HL-60 (cell line): Measurements from ENCODE around the gene MTMR3.
"Not testable (repeated sequence)": the region's sequence is repeated elsewhere in the genome, so short reads cannot be mapped to it uniquely, and the experiment has no call there.

Experiments used
- DNase-seq, 2 experiments: peaks; one replicate each; pipeline ENCODE4 v3.0.0-alpha.2; 2010 to 2020; ENCODE audit warnings: low read depth in 1 of 2, low spot score in 1 of 2
- H3K27ac ChIP-seq: fragments of 250-450 bp; sonication (Bioruptor Pico); replicated peaks from 2 replicates; pipeline ENCODE4 v1.5.1; 2020; ENCODE audit warnings: mild to moderate bottlenecking, moderate library complexity
- H3K27me3 ChIP-seq: fragments of 250-450 bp; sonication (Bioruptor Pico); 2 replicates; pipeline ENCODE4 v1.5.1; 2021; ENCODE audit warnings: mild to moderate bottlenecking, moderate library complexity; ENCODE audit not compliant: insufficient read depth, poor library complexity, severe bottlenecking
- H3K4me3 ChIP-seq: replicated peaks from 2 replicates; pipeline ENCODE4 v1.5.1; 2011; ENCODE audit warnings: mild to moderate bottlenecking, control low read depth, low read length; ENCODE audit not compliant: insufficient read depth
- GABPA ChIP-seq: IDR thresholded peaks from 2 replicates; pipeline ENCODE4 v1.6.1; 2012; ENCODE audit warnings: low read depth
- POLR2AphosphoS5 ChIP-seq: IDR thresholded peaks from 2 replicates; pipeline ENCODE4 v1.6.1; 2012; ENCODE audit warnings: low read depth
- SPI1 ChIP-seq: IDR thresholded peaks from 2 replicates; pipeline ENCODE4 v1.6.1; 2012; ENCODE audit warnings: low read depth, mild to moderate bottlenecking, borderline replicate concordance
- long read RNA-seq: library from polyadenylated mRNA; unstranded; transcript quantifications from one replicate; pipeline ENCODE4 v2.0.0, GENCODE V29; 2020
- TF ChIP-seq, protein P1 (sequence below): IDR thresholded peaks from 2 replicates; pipeline ENCODE4 v1.6.1; 2012; ENCODE audit warnings: low read depth; ENCODE audit not compliant: insufficient replicate concordance
- TF ChIP-seq, protein P2 (sequence below): IDR thresholded peaks from one replicate; pipeline ENCODE4 v1.5.1; 2011; ENCODE audit warnings: low read length, control low read depth, inconsistent platforms; ENCODE audit not compliant: insufficient read depth

The MTMR3 gene
- long read RNA-seq, full-length matches to known transcripts = 9 of 29 reads
- long read RNA-seq, partial matches to known transcripts = 6 of 29 reads
- long read RNA-seq, other reads (novel, unspliced or antisense) = 14 of 29 reads

DNA sequence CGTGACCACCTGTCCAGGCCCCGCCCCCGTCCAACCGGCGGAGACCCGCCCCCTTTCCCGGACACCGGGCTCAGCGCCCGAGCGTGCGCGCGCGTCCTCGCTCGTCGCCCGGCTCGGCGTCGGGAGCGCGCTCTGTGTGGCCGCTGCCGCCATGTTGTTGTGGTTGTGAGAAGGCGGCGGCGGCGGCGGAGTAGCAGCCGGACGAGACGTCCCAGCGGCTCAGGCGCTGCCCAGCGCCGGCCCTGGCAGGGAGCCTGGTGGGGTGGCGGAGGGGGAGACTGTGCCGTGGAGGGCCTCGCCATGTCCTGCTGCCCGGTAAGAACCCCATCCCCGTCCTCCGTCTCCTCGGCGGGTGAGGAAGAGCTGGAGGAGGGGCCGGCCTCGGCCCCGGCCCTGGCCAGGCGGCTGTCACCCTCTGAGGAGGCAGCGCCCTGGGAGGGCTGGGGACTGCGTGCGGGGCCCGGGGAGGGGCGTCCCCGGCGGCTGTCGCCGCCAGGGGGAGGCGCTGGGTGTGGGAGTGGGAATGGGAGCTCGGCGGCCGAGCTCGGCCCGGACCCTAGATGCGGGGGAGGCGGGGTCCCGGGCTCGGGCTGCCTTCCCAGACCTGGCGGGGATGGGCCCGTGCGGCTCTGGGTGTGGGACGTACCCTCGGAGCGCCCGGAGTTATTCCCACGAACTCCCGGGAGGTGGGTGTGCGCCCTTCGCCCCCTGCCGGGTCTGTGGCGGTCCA lies at the start of gene MTMR3:
MTMR3 (plus strand) TSS at position 130 of the 730 bp plus-strand sequence. CDS start 87,886 bp downstream, outside the sequence.
- H3K4me3 ChIP-seq = peak within 1 kb of the TSS; percentile 95
- peak; percentile 77 to 91 for DNase-seq
- H3K27me3 ChIP-seq = no peaks in the 10 kb centered on the region
- peak within 1 kb of the TSS; percentile 91 for H3K27ac ChIP-seq
- TF ChIP-seq GABPA = no peak
- peak; percentile 50; the same call in 1 of the 2 replicates for TF ChIP-seq POLR2AphosphoS5
- no peak for TF ChIP-seq SPI1
- TF ChIP-seq, protein P1, sequence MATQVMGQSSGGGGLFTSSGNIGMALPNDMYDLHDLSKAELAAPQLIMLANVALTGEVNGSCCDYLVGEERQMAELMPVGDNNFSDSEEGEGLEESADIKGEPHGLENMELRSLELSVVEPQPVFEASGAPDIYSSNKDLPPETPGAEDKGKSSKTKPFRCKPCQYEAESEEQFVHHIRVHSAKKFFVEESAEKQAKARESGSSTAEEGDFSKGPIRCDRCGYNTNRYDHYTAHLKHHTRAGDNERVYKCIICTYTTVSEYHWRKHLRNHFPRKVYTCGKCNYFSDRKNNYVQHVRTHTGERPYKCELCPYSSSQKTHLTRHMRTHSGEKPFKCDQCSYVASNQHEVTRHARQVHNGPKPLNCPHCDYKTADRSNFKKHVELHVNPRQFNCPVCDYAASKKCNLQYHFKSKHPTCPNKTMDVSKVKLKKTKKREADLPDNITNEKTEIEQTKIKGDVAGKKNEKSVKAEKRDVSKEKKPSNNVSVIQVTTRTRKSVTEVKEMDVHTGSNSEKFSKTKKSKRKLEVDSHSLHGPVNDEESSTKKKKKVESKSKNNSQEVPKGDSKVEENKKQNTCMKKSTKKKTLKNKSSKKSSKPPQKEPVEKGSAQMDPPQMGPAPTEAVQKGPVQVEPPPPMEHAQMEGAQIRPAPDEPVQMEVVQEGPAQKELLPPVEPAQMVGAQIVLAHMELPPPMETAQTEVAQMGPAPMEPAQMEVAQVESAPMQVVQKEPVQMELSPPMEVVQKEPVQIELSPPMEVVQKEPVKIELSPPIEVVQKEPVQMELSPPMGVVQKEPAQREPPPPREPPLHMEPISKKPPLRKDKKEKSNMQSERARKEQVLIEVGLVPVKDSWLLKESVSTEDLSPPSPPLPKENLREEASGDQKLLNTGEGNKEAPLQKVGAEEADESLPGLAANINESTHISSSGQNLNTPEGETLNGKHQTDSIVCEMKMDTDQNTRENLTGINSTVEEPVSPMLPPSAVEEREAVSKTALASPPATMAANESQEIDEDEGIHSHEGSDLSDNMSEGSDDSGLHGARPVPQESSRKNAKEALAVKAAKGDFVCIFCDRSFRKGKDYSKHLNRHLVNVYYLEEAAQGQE = peak; percentile 17
- TF ChIP-seq, protein P2, sequence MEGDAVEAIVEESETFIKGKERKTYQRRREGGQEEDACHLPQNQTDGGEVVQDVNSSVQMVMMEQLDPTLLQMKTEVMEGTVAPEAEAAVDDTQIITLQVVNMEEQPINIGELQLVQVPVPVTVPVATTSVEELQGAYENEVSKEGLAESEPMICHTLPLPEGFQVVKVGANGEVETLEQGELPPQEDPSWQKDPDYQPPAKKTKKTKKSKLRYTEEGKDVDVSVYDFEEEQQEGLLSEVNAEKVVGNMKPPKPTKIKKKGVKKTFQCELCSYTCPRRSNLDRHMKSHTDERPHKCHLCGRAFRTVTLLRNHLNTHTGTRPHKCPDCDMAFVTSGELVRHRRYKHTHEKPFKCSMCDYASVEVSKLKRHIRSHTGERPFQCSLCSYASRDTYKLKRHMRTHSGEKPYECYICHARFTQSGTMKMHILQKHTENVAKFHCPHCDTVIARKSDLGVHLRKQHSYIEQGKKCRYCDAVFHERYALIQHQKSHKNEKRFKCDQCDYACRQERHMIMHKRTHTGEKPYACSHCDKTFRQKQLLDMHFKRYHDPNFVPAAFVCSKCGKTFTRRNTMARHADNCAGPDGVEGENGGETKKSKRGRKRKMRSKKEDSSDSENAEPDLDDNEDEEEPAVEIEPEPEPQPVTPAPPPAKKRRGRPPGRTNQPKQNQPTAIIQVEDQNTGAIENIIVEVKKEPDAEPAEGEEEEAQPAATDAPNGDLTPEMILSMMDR = no peak

DNA sequence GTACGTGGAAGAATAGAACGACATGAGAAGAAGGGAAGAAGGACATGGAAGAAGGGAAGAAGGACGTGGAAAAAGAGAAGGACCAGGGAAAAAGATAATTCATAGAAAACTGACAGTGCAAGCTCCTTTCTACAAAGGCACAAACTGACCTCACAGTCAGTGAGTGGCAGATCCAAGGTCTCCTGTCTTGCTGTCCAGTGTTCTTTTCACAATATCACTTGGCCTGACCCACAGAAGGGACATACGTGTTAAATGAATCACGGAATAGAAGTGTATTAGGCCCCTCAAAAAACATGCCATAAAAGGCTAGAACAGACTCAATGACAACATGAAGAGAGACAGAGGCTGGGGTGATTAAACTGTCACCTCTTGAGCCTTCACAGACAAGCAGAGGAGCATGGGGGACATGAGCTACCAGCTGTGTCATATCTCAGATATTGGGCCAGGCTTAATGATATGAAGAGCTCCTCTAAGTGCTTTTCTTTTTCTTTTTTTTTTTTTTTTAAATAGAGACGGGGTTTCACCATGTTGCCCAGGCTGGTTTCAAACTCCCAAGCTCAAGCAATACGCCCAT lies 49.5 kb upstream of the MTMR3 start:
- no peak for DNase-seq
- Histone ChIP-seq H3K27me3 (no peaks in the 10 kb centered on the region), H3K27ac (no peak overlapping the region), H3K4me3 (no peak overlapping the region)
- no peak for TF ChIP-seq GABPA
- TF ChIP-seq, protein P2 = no peak
- no peak for TF ChIP-seq POLR2AphosphoS5
- TF ChIP-seq, protein P1 = no peak
- TF ChIP-seq SPI1 = no peak

GRCh38 chr22:29834046-29834445 lies 48.9 kb upstream of the MTMR3 start:
- Histone ChIP-seq H3K27ac (no peak overlapping the region), H3K27me3 (no peaks in the 10 kb centered on the region), H3K4me3 (no peak overlapping the region)
- TF ChIP-seq, protein P1 = no peak
- TF ChIP-seq SPI1 = no peak
- TF ChIP-seq, protein P2 = no peak
- TF ChIP-seq GABPA = no peak
- no peak for TF ChIP-seq POLR2AphosphoS5
- no peak for DNase-seq

DNA sequence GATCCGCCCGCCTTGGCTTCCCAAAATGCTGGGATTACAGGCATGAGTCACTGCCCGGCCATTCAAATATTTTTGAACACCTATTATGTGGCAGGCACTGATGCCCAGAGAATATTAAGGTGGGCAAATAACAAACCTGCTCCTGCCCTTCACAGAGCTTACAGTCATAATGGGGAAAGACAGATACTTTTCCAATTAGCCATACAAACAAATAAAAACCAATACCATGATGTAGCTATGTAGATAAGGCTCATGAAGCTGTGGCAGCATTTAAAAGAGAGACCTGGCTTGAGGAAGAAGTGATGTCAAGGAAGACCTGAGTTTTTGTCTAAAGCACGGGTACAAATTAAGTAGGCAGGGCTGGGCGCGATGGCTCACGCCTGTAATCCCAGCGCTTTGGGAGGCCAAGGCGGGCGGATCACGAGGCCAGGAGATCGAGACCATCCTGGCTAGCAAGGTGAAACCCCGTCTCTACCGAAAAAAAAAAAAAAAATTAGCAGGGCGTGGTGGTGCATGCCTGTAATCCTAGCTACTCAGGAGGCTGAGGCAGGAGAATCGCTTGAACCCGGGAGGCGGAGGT lies 46.1 kb upstream of the MTMR3 start:
- H3K4me3 ChIP-seq = peak overlapping the region; percentile 70
- not testable (repeated sequence) for H3K27ac ChIP-seq, DNase-seq, H3K27me3 ChIP-seq
